HG03175 (cell line): ENCODE data around the gene MDN1.

ENCODE experiments used
- ATAC-seq: cut with Tn5 transposase; IDR thresholded peaks from one replicate; pipeline ENCODE4 v1.9.1; 2021; ENCODE audit warnings: mild to moderate bottlenecking, moderate library complexity; ENCODE audit not compliant: unreplicated experiment

Gene MDN1

GRCh38 chr6:89703292-89703691 is 116.3 kb downstream of the MDN1 start:
- ATAC-seq, result no peak

- no peak for ATAC-seq
Observed at GRCh38 chr6:89702349-89702748, 117.2 kb downstream of the MDN1 start.

- ATAC-seq, result no peak
Observed at GRCh38 chr6:89695667-89696066, 123.9 kb downstream of the MDN1 start.

- no peak for ATAC-seq
Observed at GRCh38 chr6:89694428-89694827, 125.2 kb downstream of the MDN1 start.

- ATAC-seq, result no peak
Observed at GRCh38 chr6:89693207-89693606, 126.4 kb downstream of the MDN1 start.

GRCh38 chr6:89692256-89692655 is 127.3 kb downstream of the MDN1 start:
- ATAC-seq, result no peak

- no peak for ATAC-seq
Observed at GRCh38 chr6:89690944-89691324, 128.7 kb downstream of the MDN1 start.

- ATAC-seq, result no peak
Observed at GRCh38 chr6:89689732-89690131, 129.9 kb downstream of the MDN1 start.

- ATAC-seq, result no peak
Observed at GRCh38 chr6:89688328-89688727, 131.3 kb downstream of the MDN1 start.

GRCh38 chr6:89685311-89685710 is 134.3 kb downstream of the MDN1 start:
- ATAC-seq, result no peak

GRCh38 chr6:89682991-89683390 is 136.6 kb downstream of the MDN1 start:
- no peak for ATAC-seq

GRCh38 chr6:89681983-89682564 is 137.5 kb downstream of the MDN1 start:
- no peak for ATAC-seq

- ATAC-seq, result no peak
Observed at GRCh38 chr6:89680551-89680950, 139.0 kb downstream of the MDN1 start.

- no peak for ATAC-seq
Observed at GRCh38 chr6:89680150-89680549, 139.4 kb downstream of the MDN1 start.

- no peak for ATAC-seq
Observed at GRCh38 chr6:89679215-89680120, 140.1 kb downstream of the MDN1 start.

- no peak for ATAC-seq
Observed at GRCh38 chr6:89678531-89678930, 141.1 kb downstream of the MDN1 start.

GRCh38 chr6:89675949-89676748 is 143.4 kb downstream of the MDN1 start:
- ATAC-seq, result no peak

GRCh38 chr6:89670935-89671565 is 148.5 kb downstream of the MDN1 start:
- no peak for ATAC-seq

- no peak for ATAC-seq
Observed at GRCh38 chr6:89669002-89669401, 150.6 kb downstream of the MDN1 start.

- ATAC-seq, result no peak
Observed at GRCh38 chr6:89667872-89668556, 151.6 kb downstream of the MDN1 start.
